Peyer's patch (tissue), 4 donors: ENCODE data around the gene ZIC5.

Source experiments
- CTCF ChIP-seq, 6 experiments: fragments of 450-650 bp in 4 of 6; fragments of 200-600 bp in 2 of 6; sonication (generic) in 1 of 6; IDR thresholded peaks; one replicate each; pipeline ENCODE4 v1.5.1; 2017 to 2019; ENCODE audit warnings: antibody characterized with exemption in 6 of 6, mild to moderate bottlenecking in 3 of 6, moderate library complexity in 1 of 6
- POLR2A ChIP-seq, 2 donors: fragments of 450-650 bp; IDR thresholded peaks; one replicate each; pipeline ENCODE4 v1.5.1; 2017; ENCODE audit warnings: antibody characterized with exemption in 2 of 2, mild to moderate bottlenecking in 2 of 2, moderate library complexity in 2 of 2

- TF ChIP-seq POLR2A (IDR thresholded peaks at IDR 0.05), result no peak
- no peak for TF ChIP-seq CTCF (IDR thresholded peaks at IDR 0.05)
These were observed 58.4 kb downstream of the ZIC5 start for GRCh38 chr13:99913167-99913566.
